NCI-H1092 (cell line): Measurements from ENCODE around the gene IFITM2.
"Not testable (repeated sequence)": the region's sequence is repeated elsewhere in the genome, so short reads cannot be mapped to it uniquely, and the experiment has no call there.

Source experiments
- DNase-seq: peaks from one replicate; lab custom pipeline; 2025; lab: John Stamatoyannopoulos, UW

IFITM2 gene

GRCh38 chr11:308740-309665, 1.4 kb downstream of the IFITM2 start:
- DNase-seq = not testable (repeated sequence)

- DNase-seq = not testable (repeated sequence)
Observed at GRCh38 chr11:309979-310572, 2.5 kb downstream of the IFITM2 start.

- DNase-seq = not testable (repeated sequence)
Observed at GRCh38 chr11:311013-311748, 3.6 kb downstream of the IFITM2 start.

- DNase-seq = no peak
Observed at GRCh38 chr11:312092-312816, 4.6 kb downstream of the IFITM2 start.

GRCh38 chr11:313304-313786, 5.7 kb downstream of the IFITM2 start:
- DNase-seq = no peak

GRCh38 chr11:313787-314553, 6.4 kb downstream of the IFITM2 start, which contains the start of gene IFITM1:
Gene IFITM1 (plus strand): TSS chr11:314040. CDS start chr11:314171, 131 bp downstream.
- DNase-seq = no peak

GRCh38 chr11:314554-314875, 6.9 kb downstream of the IFITM2 start:
- not testable (repeated sequence) for DNase-seq

- no peak for DNase-seq
Observed at GRCh38 chr11:315051-315481, 7.5 kb downstream of the IFITM2 start.

- DNase-seq = no peak
Observed at GRCh38 chr11:315516-315994, 7.9 kb downstream of the IFITM2 start.

- no peak for DNase-seq
Observed at GRCh38 chr11:316031-316701, 8.6 kb downstream of the IFITM2 start.

- DNase-seq = no peak
Observed at GRCh38 chr11:316891-317301, 9.3 kb downstream of the IFITM2 start.

- DNase-seq = not testable (repeated sequence)
Observed at GRCh38 chr11:317668-318404, 10.2 kb downstream of the IFITM2 start.

GRCh38 chr11:318405-319120, 10.9 kb downstream of the IFITM2 start:
- not testable (repeated sequence) for DNase-seq

GRCh38 chr11:319121-319887, 11.7 kb downstream of the IFITM2 start:
- not testable (repeated sequence) for DNase-seq

- DNase-seq = not testable (repeated sequence)
Observed at GRCh38 chr11:319888-320273, 12.3 kb downstream of the IFITM2 start.

GRCh38 chr11:324156-324555, 16.5 kb downstream of the IFITM2 start:
- no peak for DNase-seq

GRCh38 chr11:324593-325517, 17.2 kb downstream of the IFITM2 start:
- not testable (repeated sequence) for DNase-seq
